GM19397 (cell line): ENCODE data around the gene RSPO3.
"Not testable (repeated sequence)": the region's sequence is repeated elsewhere in the genome, so short reads cannot be mapped to it uniquely, and the experiment has no call there.

Experiments used
- ATAC-seq: cut with Tn5 transposase; IDR thresholded peaks from one replicate; pipeline ENCODE4 v1.9.1; 2021; ENCODE audit warnings: mild to moderate bottlenecking, moderate library complexity; ENCODE audit not compliant: unreplicated experiment

Gene RSPO3, protein sequence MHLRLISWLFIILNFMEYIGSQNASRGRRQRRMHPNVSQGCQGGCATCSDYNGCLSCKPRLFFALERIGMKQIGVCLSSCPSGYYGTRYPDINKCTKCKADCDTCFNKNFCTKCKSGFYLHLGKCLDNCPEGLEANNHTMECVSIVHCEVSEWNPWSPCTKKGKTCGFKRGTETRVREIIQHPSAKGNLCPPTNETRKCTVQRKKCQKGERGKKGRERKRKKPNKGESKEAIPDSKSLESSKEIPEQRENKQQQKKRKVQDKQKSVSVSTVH

DNA sequence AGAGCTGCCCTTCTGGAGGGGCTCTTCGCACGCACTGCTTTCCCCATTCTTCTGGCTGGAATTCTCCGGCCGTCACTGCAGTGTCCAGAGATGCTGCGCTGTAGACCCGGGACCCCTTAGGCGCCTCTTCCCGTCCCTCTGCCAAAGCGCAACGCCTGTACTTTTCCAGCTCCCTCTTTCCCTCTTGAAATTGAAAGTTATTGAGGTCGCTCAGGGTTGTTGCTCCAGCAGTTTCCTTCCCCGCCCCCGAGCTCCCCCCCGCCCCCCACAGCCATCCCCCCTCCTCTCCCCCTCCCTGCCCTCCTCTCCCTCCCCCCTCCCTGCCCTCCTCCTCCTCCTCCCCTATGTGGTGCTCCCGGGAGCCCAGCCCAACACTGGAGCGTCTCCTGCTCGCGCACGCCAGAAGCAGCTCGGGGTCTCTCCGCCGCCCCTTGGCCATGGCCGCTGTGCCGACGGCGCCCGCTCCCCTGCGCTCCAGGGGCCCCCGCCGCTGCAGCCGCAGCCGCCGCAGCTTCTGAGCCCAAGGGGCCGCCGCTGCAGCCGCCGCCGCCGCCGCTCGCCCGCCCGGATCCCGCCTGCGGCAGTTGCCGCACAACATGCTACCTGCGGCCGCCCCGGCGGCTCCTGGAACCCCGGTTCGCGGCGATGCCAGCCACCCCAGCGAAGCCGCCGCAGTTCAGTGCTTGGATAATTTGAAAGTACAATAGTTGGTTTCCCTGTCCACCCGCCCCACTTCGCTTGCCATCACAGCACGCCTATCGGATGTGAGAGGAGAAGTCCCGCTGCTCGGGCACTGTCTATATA lies at the start of gene RSPO3:
Gene RSPO3, plus strand, starts transcription at position 374 of the 804 bp plus-strand sequence. CDS start 522 bp downstream, outside the sequence.
- no peak for ATAC-seq

DNA sequence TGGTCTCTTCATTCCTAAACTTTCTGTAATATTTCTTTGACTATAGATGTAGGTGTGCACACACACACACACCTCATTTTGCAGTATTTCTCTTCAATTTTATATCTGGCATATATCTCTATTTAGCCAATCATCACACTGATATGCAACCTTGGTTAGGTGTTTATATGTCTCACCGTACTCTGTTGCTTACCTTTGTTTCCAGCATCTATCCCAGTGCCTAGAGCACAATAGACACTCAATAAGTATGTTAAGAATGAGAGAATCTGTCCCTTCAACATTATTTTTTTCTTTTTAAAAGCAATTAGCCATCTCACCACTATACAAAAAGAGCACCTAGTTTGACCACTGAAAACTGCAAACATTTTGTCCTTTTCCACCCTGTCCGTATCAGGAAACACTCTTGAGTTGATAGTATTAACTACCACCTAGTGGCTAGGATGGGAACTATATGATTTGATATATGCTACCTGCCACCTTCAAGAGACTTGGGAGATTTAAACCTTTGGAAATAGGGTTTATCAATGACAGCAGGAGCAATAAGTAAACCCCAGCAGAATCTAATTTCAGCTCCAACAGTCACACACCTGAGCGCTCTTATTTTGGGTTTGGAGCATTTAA lies 48.7 kb upstream of the RSPO3 start:
- ATAC-seq, result no peak

GRCh38 chr6:127073222-127073621 lies 45.2 kb upstream of the RSPO3 start:
- no peak for ATAC-seq

DNA sequence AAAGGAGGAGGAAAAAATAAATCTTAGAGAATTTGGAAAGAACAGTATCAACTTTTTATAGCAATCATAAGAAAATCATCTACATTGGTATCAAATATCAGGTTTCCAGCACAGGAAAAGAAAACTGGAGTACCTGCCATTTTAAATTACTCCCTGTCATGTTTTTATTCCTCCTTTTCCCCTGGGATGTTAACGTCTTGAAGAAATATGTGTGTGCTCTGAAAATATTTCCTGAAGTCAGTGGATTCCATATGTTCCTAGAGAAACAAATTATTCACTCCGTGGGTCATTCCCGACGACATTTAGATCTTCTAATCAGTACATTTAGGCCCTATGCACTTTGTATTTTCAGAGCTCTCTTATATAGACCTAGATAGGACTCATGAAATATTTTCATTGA lies 42.0 kb upstream of the RSPO3 start:
- ATAC-seq, result no peak

DNA sequence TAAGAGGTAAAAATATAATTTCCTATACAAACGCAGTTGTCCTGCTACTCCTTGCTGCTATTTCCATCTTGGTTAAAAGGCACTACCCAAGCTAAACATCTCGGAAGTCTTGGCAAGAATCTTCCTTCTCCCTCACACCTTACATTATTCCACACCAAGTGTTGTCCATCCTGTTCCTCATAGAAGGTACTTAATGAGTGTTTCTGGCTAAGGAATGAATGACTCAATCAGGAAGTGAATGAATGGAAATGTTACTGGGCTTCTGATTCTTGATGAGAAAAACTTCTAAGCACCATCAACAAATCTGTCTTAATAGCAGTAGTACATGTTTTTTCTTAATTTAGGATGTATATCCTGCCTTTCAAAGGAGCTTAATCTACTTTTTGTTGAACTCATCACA lies 40.6 kb upstream of the RSPO3 start:
- ATAC-seq, result no peak

DNA sequence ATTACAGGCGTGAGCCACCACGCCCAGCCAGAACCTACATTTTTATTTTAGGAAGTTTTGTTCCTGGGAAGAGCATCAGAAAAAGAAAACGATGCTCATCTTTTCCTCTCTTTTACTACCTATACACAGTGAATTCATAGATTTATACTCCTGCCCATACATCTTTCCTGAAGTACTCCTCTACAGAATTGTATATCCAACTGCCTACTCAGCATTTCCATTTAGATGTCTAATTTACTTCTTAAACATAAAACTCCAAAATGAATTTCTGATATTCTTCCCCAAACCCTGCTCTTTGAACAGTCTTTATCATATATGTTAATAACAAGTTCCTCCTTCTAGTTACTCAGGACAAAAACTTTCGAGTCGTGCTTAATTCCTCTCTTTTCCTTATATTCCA lies 39.8 kb upstream of the RSPO3 start:
- ATAC-seq, result no peak

DNA sequence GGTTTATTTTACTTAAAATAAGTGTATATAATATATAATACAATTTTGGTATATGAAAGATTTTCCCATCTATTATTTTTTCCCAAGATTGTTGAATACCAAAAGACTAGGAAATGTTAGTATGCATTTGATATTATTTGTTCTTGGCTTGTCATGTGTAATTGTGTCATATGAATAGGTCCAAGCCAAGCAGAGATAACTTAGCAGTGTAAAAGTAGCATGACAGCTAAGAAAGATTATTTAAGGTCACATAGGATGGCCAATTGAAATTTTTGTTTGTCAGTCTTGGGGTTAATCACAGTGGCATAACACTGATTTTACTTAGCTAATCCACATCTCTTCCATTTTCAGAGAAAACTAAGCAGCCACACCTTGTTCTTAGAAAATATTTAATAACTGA lies 38.8 kb upstream of the RSPO3 start:
- no peak for ATAC-seq

DNA sequence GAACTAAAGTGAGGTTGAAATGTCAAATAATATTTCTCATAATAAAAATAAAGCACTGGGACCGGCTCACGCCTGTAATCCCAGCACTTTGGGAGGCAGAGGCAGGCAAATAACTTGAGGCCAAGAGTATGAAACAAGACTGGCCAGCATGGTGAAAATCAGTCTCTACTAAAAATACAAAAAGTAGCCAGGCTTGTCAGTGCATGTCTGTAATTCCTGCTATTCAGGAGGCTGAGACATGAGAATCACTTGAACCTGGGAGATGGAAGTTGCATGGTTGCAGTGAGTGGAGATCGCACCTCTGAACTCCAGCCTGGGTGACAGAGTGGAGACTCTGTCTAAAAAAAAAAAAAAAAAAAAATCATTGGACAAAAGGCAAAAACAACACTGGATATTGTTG lies 38.4 kb upstream of the RSPO3 start:
- ATAC-seq, result no peak

- no peak for ATAC-seq
Measured at GRCh38 chr6:127083231-127083962, 35.1 kb upstream of the RSPO3 start.

GRCh38 chr6:127083963-127084310 lies 34.5 kb upstream of the RSPO3 start:
- ATAC-seq, result no peak

DNA sequence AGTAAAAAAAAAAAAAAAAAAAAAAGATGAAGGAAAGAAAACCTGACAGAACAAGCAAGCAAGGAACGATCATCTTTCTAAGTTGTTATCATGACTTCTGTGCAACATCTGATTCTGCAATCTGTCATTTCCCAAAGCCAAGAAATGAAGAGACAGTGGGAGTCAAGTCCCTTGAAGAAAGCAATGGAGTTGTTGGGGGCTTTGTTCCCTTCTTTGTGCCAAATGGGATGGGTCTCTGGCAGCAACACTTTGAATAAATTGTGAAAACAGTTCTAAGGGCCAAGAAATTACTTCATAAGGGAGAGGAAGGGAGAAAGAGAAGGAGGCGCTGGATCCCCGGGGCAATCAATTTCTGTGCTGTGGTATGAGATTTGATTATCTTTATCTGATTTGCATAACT lies 33.3 kb upstream of the RSPO3 start:
- no peak for ATAC-seq

DNA sequence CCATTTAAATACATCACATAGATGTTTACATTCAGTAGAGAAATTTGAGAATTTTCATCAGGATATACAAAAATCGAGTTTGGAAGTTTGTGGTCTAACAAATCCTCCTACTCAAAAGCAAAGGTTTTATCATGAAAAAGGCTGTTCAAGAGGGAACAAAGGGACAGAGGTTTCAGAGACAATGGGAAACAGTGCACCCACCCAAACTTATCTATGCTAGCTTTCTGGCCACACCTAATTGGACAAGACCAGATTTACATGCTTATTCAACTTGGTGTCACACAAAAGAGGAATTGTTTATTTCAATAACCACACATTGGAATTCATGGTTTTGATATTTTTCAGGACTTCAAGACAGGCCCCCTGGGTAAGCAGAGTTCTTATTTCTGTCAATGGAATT lies 28.4 kb upstream of the RSPO3 start:
- no peak for ATAC-seq

- no peak for ATAC-seq
Measured at GRCh38 chr6:127092466-127092865, 26.0 kb upstream of the RSPO3 start.

GRCh38 chr6:127094791-127095190 lies 23.7 kb upstream of the RSPO3 start:
- ATAC-seq, result no peak

GRCh38 chr6:127096167-127096566 lies 22.3 kb upstream of the RSPO3 start:
- ATAC-seq, result no peak

DNA sequence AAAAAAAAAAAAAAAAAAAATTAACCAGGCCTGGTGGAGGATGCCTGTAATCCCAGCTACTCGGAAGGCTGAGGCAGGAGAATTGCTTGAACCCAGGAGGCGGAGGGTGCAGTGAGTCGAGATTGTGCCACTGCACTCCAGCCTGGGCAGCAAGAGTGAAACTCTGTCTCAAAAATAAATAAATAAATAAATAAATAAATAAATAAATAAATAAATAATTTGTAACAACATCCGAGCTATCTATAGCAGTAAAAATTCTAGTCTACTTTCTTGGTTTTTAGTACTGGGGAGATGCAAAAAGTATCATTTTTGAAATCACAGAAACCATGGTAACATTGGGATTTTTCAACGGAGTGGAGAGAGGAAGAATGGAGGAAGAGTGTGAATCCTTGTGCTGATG lies 21.0 kb upstream of the RSPO3 start:
- ATAC-seq, result not testable (repeated sequence)

GRCh38 chr6:127100510-127101140 lies 17.8 kb upstream of the RSPO3 start:
- ATAC-seq, result no peak

DNA sequence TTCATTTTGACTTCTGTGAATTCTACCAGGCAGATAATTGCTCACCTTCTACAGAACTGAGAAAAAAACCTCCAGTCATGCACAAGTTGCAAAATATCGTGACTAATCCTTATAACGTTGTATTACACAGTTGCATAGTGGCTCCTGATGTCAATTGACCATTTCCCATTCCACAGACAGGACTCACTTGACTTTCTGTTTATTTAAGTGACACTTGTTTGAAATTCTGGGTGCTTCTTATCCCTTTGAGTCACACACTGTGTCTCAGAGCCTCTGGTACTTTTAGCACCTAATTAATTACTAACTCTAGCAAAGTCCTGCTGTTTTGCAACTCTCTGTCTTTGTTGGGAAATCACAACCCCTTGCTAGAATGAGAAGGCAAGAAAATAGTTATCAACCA lies 16.2 kb upstream of the RSPO3 start:
- ATAC-seq, result no peak

- no peak for ATAC-seq
Measured at GRCh38 chr6:127102859-127103258, 15.6 kb upstream of the RSPO3 start.

DNA sequence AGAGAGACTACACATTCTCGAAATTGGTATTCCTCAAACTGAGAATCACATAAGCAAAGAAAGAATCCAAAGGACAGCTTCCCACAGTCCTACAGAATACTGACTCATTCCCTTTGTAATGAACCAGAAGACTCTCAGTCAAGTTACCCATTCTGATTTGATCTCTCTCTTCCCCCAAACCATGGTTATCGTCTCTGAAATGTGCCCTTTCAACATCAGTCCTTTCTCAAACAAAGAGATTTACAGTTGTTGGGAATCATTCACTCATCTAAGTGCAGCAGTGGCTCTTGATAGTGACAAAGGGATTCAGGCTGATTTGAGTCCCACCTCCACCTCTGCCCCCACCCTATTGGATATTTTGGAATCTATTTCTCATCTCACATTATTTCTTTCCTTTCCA lies 15.0 kb upstream of the RSPO3 start:
- ATAC-seq, result no peak

- no peak for ATAC-seq
Measured at GRCh38 chr6:127107916-127108315, 10.6 kb upstream of the RSPO3 start.
